Fibroblast of lung (primary cell): ENCODE results near the gene BBS1. TPM values are rescaled to one million over a fixed set of nuclear protein-coding genes. Genes with fewer than 3 reads are reported as not detected.

Experiments
- DNase-seq, 2 donors: peaks; one replicate each; pipeline versions ENCODE4 v3.0.0 to v3.0.0-alpha.2; 2010; ENCODE audit warnings: low read depth in 2 of 2
- H2AFZ ChIP-seq: 2 replicates; pipeline ENCODE4 v1.5.1; 2012; ENCODE audit warnings: low read length, control low read depth, inconsistent platforms
- H3K27ac ChIP-seq: 2 replicates; pipeline ENCODE4 v1.5.1; 2011; ENCODE audit warnings: low read length, control low read depth; ENCODE audit not compliant: insufficient read depth
- H3K27me3 ChIP-seq: 2 replicates; pipeline ENCODE4 v1.5.1; 2011; ENCODE audit warnings: mild to moderate bottlenecking, low read length; ENCODE audit not compliant: control insufficient read depth, insufficient read depth
- H3K36me3 ChIP-seq: 2 replicates; pipeline ENCODE4 v1.5.1; 2011; ENCODE audit warnings: low read length; ENCODE audit not compliant: control insufficient read depth, insufficient read depth
- H3K4me1 ChIP-seq: 2 replicates; pipeline ENCODE4 v1.5.1; 2011; ENCODE audit warnings: low read length; ENCODE audit not compliant: control insufficient read depth, insufficient read depth; ENCODE audit errors: extremely low read depth
- H3K4me2 ChIP-seq: 2 replicates; pipeline ENCODE4 v1.5.1; 2011; ENCODE audit warnings: low read length, control low read depth; ENCODE audit not compliant: insufficient read depth; ENCODE audit errors: extremely low read depth
- H3K4me3 ChIP-seq, 4 experiments: fragments of 200-600 bp in 1 of 4; sonication (generic) in 1 of 4; replicated peaks in 1 of 4; 2 replicates each; pipeline ENCODE4 v1.5.1; 2011 to 2016; ENCODE audit warnings: low read length in 4 of 4, low read depth in 3 of 4, mild to moderate bottlenecking in 3 of 4, control low read depth in 2 of 4, inconsistent platforms in 1 of 4, mixed read lengths in 1 of 4; ENCODE audit not compliant: insufficient read depth in 1 of 4; ENCODE audit errors: control extremely low read depth in 1 of 4
- H3K79me2 ChIP-seq: 2 replicates; pipeline ENCODE4 v1.5.1; 2012; ENCODE audit warnings: mild to moderate bottlenecking, low read length, inconsistent platforms; ENCODE audit not compliant: control insufficient read depth, insufficient read depth
- H3K9ac ChIP-seq: 2 replicates; pipeline ENCODE4 v1.5.1; 2011; ENCODE audit warnings: mild to moderate bottlenecking, low read length, control low read depth; ENCODE audit not compliant: insufficient read depth
- H3K9me3 ChIP-seq: 2 replicates; pipeline ENCODE4 v1.5.1; 2012; ENCODE audit warnings: low read depth, low read length; ENCODE audit not compliant: control insufficient read depth, insufficient read depth
- H4K20me1 ChIP-seq: 2 replicates; pipeline ENCODE4 v1.5.1; 2011; ENCODE audit warnings: low read length; ENCODE audit not compliant: control insufficient read depth, insufficient read depth; ENCODE audit errors: extremely low read depth
- CTCF ChIP-seq, 2 donors: IDR thresholded peaks in 1 of 2; conservative IDR thresholded peaks in 1 of 2; 1 replicate in 1 of 2; 2 replicates in 1 of 2; pipeline ENCODE4 v1.5.1; 2011 to 2012; ENCODE audit warnings: low read length in 2 of 2, control low read depth in 1 of 2, inconsistent platforms in 1 of 2, low read depth in 1 of 2, mild to moderate bottlenecking in 1 of 2
- EZH2 ChIP-seq: IDR thresholded peaks from 2 replicates; pipeline ENCODE4 v1.5.1; 2012; ENCODE audit warnings: low read length, control low read depth, mild to moderate bottlenecking; ENCODE audit errors: missing control alignments
- polyA plus RNA-seq, 2 donors: library from polyadenylated mRNA; depleted of rRNA in 1 of 2; stranded (reverse) in 1 of 2; unstranded in 1 of 2; fragments of >200 nt; gene quantifications; 2 replicates each; pipeline ENCODE4 v1.2.1, GENCODE V29; 2011 to 2012; ENCODE audit warnings: missing spikeins in 1 of 2
- total RNA-seq: library from RNA; depleted of rRNA; stranded (reverse); fragments of >200 nt; gene quantifications from 2 replicates; pipeline ENCODE4 v1.2.1, GENCODE V29; 2014

BBS1 gene
- total and polyA plus RNA-seq, 2 donors (not counting 1 experiment from before 2014, with no cell fraction given): 16.5 to 20.5 TPM

- H3K79me2 ChIP-seq: no peaks in the 10 kb centered on the region
- no peak overlapping the region for H3K27ac ChIP-seq
- TF ChIP-seq EZH2 (no peak), CTCF (conservative IDR thresholded peaks at IDR 0.05 in 1 of 2, IDR thresholded peaks at IDR 0.05 in 1 of 2; ENCODE audit: low read depth in 1 of 2, low read length in 2 of 2) (no peak)
- no peaks in the 10 kb centered on the region for H4K20me1 ChIP-seq
- no peaks in the 10 kb centered on the region for H3K4me1 ChIP-seq
- no peak overlapping the region for H2AFZ ChIP-seq
- H3K36me3 ChIP-seq: no peaks in the 10 kb centered on the region
- no peaks in the 10 kb centered on the region for H3K27me3 ChIP-seq
- no peak overlapping the region for H3K9ac ChIP-seq
- H3K4me2 ChIP-seq: no peak overlapping the region
- no peaks in the 10 kb centered on the region for H3K9me3 ChIP-seq
- DNase-seq: no peak
- no peak overlapping the region for H3K4me3 ChIP-seq
Observed at GRCh38 chr11:66531841-66532240, 21.4 kb downstream of the BBS1 start.

GRCh38 chr11:66532784-66533183 is 22.3 kb downstream of the BBS1 start:
- Histone ChIP-seq H3K4me3 (no peak overlapping the region), H3K36me3 (no peaks in the 10 kb centered on the region), H3K4me2 (no peak overlapping the region), H4K20me1 (no peaks in the 10 kb centered on the region), H3K4me1 (no peaks in the 10 kb centered on the region), H3K27me3 (no peaks in the 10 kb centered on the region), H2AFZ (no peak overlapping the region), H3K27ac (no peak overlapping the region), H3K79me2 (no peaks in the 10 kb centered on the region), H3K9me3 (no peaks in the 10 kb centered on the region), H3K9ac (no peak overlapping the region)
- DNase-seq: no peak
- TF ChIP-seq EZH2 (no peak), CTCF (conservative IDR thresholded peaks at IDR 0.05 in 1 of 2, IDR thresholded peaks at IDR 0.05 in 1 of 2; ENCODE audit: low read depth in 1 of 2, low read length in 2 of 2) (no peak)

GRCh38 chr11:66539170-66539869 is 28.9 kb downstream of the BBS1 start:
- H3K79me2 ChIP-seq: no peaks in the 10 kb centered on the region
- no peak overlapping the region for H3K4me3 ChIP-seq
- no peak overlapping the region for H2AFZ ChIP-seq
- no peaks in the 10 kb centered on the region for H3K27me3 ChIP-seq
- H3K9me3 ChIP-seq: no peaks in the 10 kb centered on the region
- no peak overlapping the region for H3K9ac ChIP-seq
- no peak overlapping the region for H3K27ac ChIP-seq
- H3K36me3 ChIP-seq: peaks cover 4% of the 10 kb centered on the region
- no peak for DNase-seq
- H3K4me1 ChIP-seq: peaks cover 8% of the 10 kb centered on the region
- H3K4me2 ChIP-seq: no peak overlapping the region
- TF ChIP-seq EZH2 (no peak), CTCF (conservative IDR thresholded peaks at IDR 0.05 in 1 of 2, IDR thresholded peaks at IDR 0.05 in 1 of 2; ENCODE audit: low read depth in 1 of 2, low read length in 2 of 2) (no peak)
- H4K20me1 ChIP-seq: no peaks in the 10 kb centered on the region
